Head of caudate nucleus (tissue), 42 donors: ENCODE data around the gene DOCK7.
"Not testable (repeated sequence)": the region's sequence is repeated elsewhere in the genome, so short reads cannot be mapped to it uniquely, and the experiment has no call there.

Experiments
- DNase-seq, 42 donors: peaks; one replicate each; pipeline versions ENCODE4 v3.0.0 to v3.0.0-alpha.2; 2020 to 2021; ENCODE audit warnings: mixed read lengths in 7 of 42
- intact Hi-C: fragments of 100-400 bp; cut with DNase I; formaldehyde crosslinking; loops from one replicate; pipeline ENCODE4 v1.15.0; 2022

DOCK7 gene

GRCh38 chr1:62694479-62694878, 6.3 kb upstream of the DOCK7 start:
- intact Hi-C loops, result not testable (repeated sequence)

GRCh38 chr1:62693123-62693522, 4.9 kb upstream of the DOCK7 start:
- intact Hi-C loops, result no loop called here
- DNase-seq, result no peak

More at GRCh38 chr1:62694479-62694878, 6.3 kb upstream of the DOCK7 start:
- not testable (repeated sequence) for DNase-seq

DNA sequence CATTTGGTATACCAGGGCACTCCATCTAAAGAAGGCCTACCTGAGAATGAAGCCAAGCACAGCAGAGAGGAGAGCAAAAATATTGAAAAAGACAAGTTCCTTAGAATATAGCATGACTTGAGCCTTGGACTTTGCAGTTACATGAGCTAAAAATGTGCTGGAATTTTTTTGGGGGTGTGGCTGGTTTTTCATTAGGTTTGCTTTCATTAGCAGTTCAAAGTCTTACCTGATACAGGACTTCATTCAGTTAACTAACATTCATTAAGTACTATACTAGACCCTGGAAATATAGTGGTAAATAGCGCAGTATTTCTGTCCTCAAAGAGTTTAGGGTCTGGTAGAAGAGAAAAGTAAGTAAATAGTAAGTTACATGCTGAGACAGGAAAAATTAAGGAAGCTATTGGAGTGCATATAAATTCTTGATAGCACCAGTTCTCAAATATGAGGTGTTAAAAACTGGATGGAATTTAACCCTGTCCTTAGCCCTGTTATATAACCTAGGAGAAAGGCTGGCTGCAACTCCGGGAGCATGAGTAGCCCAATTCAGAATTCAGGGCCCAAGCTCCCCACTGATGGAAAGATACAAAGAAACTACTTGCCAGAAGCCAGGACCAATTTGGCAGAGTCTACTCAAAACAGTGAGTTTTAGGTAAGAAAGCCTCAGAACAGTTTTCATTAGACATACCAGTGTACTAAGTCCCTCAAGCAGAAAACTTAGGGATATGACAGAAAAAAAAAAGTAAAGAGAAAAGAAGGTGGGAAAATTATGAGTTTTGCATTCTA, 3.1 kb upstream of the DOCK7 start:
- intact Hi-C loops, result no loop called here
- DNase-seq, result peak in 11 of 42 donors; percentile 15 to 68 (median 34)

GRCh38 chr1:62689524-62689923, 1.3 kb upstream of the DOCK7 start:
- DNase-seq, result no peak
- intact Hi-C loops, result no loop called here

- intact Hi-C loops, result no loop called here
- DNase-seq, result peak in 2 of 42 donors; percentile 7 to 11
Observed at GRCh38 chr1:62688687-62689085, 500 bp upstream of the DOCK7 start.

- peak in 38 of 42 donors; percentile 5 to 70 (median 40) for DNase-seq
- intact Hi-C loops, result no loop called here
Observed at GRCh38 chr1:62687421-62687902, 724 bp downstream of the DOCK7 start.

DNA sequence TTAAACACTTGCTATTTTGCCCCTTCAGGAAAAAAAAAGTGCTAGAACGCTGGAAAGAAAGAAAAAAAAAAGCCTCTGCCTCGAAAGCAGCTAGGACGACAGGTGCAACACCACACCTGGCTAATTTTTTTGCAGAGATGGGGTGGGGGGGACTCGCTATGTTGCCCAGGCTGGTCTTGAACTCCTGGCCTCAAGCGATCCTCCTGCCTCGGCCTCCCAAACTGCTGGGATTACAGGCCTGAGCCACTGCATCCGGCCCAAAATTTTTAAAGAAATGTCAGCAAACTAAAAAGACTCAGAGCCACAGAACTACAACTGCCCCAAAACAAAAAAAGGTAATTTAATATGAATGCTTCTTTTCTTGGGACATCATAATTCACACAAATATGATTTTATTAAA, 1.4 kb downstream of the DOCK7 start:
- no peak for DNase-seq
- intact Hi-C loops, result no loop called here

- intact Hi-C loops, result no loop called here
Observed at GRCh38 chr1:62685431-62685859, 2.7 kb downstream of the DOCK7 start.

DNA sequence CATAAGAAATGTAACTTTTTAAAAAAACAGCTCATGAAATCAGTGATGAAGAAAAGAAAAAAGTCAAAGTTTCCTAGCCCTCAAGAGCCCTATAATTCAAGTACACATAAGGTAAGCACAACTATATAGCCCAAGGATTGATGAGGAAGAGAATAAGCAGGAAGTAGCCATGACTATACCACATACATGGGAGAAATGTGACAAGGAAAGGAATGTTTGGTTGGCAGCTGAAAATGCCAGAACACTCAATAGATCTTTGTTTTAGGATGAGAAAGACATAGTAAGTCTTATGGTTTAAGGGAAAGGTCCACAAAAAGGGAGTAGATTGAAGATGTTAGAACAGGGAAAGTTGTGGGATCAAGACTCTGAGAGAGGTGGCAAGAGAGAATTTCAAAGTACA, 5.7 kb downstream of the DOCK7 start:
- intact Hi-C loops, result no loop called here
- DNase-seq, result no peak

More at GRCh38 chr1:62685431-62685859, 2.7 kb downstream of the DOCK7 start:
- no peak for DNase-seq

GRCh38 chr1:62680992-62681391, 7.2 kb downstream of the DOCK7 start:
- DNase-seq, result not testable (repeated sequence)

GRCh38 chr1:62677822-62678221, 10.4 kb downstream of the DOCK7 start:
- DNase-seq, intact Hi-C loops: not testable (repeated sequence)

More at GRCh38 chr1:62680992-62681391, 7.2 kb downstream of the DOCK7 start:
- intact Hi-C loops, result not testable (repeated sequence)

- intact Hi-C loops, result no loop called here
- DNase-seq, result no peak
Observed at GRCh38 chr1:62676611-62677356, 11.4 kb downstream of the DOCK7 start.

GRCh38 chr1:62673629-62674028, 14.6 kb downstream of the DOCK7 start:
- DNase-seq, result no peak
- intact Hi-C loops, result no loop called here

GRCh38 chr1:62672029-62672428, 16.2 kb downstream of the DOCK7 start:
- intact Hi-C loops, result no loop called here

DNA sequence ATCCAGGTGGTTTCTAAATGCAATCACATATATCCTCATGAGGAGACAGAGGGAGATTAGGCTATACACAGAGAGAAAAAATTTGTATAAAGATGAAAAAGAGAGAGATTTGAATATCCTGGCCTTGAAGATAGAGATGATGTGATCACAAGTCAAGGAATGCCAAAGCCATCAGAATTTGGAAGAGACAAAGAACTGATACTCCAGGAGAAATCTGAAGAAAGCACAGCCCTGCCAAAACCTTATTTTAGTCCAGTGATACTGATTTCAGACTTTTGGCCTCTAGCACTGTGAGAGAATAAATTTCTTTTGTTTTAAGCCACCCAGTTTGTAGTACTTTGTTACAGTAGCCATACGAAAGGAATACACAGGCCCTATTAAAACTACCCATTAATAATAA, 33.4 kb downstream of the DOCK7 start:
- intact Hi-C loops, result no loop called here
- DNase-seq, result no peak

More at GRCh38 chr1:62672029-62672428, 16.2 kb downstream of the DOCK7 start:
- no peak for DNase-seq

GRCh38 chr1:62652387-62652786, 35.8 kb downstream of the DOCK7 start:
- intact Hi-C loops, result no loop called here
- no peak for DNase-seq

GRCh38 chr1:62643283-62643682, 44.9 kb downstream of the DOCK7 start:
- intact Hi-C loops, result no loop called here
- DNase-seq, result no peak

DNA sequence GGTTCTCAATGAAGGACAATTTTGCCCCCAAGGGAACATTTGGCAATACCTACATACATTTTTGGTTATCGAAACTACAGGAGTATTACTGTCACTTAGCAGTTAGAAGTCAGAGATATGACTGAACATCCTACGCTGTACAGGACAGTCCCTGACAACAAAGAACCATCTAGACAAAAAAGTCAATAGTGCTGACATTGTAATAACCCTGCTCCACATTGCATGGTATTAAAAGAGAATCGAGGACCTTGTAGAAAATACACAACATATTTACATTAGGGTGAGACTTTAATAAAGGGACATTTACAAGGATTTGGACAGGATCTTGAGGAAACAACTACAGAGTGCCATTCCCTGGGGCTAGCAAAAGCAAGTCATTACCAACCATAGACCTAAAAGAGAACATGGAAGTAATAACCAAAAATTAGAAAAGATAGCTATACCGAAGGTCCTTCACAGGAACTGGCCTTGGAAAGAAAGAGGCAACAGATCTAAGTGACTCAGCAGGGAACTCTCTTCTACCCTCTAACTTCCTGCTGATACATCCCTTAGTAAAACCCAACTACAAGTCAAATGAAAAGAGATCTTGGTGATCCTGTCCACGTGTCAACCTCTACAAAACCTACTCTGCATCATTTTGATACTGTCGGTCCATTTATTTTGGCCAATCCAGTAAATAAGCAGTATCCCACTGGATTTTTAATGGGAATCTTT, 50.6 kb downstream of the DOCK7 start:
- intact Hi-C loops, result no loop called here
- DNase-seq, result no peak

DNA sequence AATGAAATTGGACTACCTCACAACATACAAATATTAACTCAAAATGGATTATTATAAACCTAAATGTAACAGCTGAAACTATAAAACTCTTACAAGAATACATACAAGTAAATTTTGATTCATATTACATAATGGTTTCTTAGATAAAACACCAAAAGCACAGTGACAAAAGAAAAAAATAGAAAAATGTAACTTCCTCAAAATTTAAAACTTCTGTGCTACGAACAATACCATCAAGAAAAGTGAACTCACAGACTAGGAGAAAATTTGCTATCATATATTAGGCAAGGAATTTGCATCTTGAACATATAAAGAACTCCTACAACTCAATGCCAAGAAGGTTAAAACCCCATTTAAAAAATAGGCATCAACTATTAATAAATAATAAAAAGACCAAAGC, 59.7 kb downstream of the DOCK7 start:
- intact Hi-C loops, result no loop called here
- DNase-seq, result no peak

DNA sequence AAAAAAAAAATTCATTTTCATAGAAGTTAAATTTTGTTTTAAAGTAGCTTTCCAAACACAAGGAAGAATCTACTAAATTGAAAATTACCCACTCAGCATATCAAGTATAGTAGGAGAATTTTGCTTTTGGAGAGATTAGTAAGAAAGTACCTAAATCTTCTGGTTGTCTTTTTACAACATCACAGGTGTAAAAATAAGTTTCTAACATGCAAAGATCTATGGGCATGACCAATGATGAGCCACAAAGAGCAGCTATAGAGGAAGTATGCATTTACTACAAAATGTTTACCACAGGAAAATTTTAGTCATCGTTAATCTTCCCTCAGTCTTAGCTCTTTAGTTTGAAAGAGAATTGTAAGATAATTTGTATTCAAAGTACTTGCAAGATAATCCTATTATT, 62.8 kb downstream of the DOCK7 start:
- DNase-seq, result no peak
- intact Hi-C loops, result no loop called here
